ENCODE data around the gene FGF6.

The FGF6 gene

GRCh38 chr12:4448371-4448940, 2.8 kb upstream of the FGF6 start:
- in situ Hi-C loops (cut with MboI; ENCODE audit: low sequenced_read_pairs), result no loop called here

DNA sequence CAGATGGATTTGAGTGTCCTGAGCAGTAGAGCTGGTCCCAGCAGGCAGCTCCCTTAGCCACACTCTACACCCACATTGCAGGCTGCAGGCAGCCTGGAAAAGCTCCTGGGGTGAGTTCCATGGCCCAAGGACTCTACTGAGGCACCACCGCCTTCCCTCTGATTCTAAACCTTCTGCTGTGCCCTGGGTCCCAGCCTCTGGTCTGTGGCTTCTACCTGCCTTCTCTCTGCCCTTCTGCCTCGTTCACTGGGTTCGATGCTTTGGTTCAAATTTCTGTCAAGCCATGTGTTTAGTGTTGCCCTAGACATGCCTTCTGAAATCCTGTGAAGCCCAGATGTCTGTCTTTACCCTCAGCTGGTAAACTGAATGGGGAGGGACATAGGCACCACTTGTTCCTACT, 1.5 kb upstream of the FGF6 start:
- in situ Hi-C loops (cut with MboI; ENCODE audit: low sequenced_read_pairs), result no loop called here

DNA sequence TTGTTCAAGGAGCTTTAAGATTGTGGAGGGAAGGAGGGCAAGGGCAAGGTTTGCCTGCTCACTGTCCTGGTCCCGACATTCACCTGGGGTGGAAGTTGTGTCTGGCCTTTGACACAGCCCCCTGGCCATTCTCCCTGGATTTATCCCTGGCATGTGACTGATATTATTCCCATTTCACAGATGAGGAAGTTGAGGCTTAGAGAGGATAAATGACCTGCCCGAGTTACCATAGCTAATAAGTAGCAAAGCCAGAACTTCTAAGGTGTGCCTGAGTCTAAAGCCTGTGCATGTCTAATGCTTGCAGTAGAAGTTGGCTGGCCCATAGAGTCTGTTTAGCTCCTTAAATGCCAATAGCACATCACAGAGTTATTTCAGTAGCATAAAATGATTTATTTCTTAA, 720 bp upstream of the FGF6 start:
- in situ Hi-C loops (cut with MboI; ENCODE audit: low sequenced_read_pairs), result no loop called here

- in situ Hi-C loops (cut with MboI; ENCODE audit: low sequenced_read_pairs), result no loop called here
Measured at GRCh38 chr12:4444031-4444430, 1.6 kb downstream of the FGF6 start.

DNA sequence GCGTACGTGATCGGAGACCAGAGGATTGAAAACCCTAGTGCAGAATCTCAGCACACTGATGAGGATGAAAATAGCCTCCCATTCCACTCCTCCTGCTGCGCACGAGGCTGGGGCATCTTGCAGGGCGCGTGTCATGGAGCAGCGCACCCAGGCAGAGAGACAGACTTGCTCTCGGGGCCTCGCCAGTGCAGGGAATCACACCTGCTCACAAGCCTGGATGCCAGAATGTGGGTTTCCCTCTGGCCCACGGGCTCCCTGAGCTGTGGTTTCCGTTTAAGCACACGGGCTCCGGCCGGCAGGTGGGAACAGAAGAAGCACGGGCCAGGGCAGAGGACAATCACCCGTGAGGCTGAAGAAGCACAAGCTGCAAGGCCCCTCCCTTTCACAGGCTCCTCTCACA, 2.0 kb downstream of the FGF6 start:
- in situ Hi-C loops (cut with MboI; ENCODE audit: low sequenced_read_pairs), result no loop called here

- in situ Hi-C loops (cut with MboI; ENCODE audit: low sequenced_read_pairs), result no loop called here
Measured at GRCh38 chr12:4441355-4442335, 4.0 kb downstream of the FGF6 start.

DNA sequence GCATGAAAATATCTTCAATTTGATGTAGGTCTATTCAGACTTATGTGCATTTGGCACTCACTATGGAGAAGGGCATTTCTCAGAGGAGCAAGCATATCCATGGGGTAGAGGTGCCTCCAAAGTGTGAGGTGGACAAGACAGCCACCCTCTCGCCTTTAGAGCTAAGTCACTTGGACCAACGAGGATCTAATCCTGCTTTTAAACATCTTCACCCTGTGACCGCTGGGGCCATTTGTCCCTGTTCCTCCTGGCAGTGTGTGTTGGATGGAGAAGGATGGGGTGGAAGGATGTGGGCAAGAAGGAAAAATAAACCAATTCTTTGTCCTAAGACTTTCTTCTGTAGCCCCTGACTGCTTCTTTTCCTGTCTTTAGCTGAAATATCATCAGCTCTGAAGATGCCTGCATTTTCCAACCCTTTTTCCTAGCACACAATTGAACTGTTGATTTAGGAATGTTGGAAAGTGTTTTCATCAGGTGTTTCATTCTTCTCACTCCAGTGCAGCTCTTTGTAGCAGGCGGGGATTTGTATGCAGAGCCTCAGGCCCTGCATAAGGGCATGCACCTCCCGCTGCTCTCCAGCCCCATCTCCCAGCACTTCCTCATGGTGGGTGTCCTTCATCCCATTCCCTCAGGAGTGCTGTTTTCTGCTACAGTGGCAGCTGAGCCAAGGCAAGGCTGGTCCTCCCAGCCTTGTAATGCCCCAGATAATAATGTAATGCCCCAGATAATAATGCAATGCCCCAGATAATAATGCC, 5.3 kb downstream of the FGF6 start:
- in situ Hi-C loops (cut with MboI; ENCODE audit: low sequenced_read_pairs), result no loop called here

DNA sequence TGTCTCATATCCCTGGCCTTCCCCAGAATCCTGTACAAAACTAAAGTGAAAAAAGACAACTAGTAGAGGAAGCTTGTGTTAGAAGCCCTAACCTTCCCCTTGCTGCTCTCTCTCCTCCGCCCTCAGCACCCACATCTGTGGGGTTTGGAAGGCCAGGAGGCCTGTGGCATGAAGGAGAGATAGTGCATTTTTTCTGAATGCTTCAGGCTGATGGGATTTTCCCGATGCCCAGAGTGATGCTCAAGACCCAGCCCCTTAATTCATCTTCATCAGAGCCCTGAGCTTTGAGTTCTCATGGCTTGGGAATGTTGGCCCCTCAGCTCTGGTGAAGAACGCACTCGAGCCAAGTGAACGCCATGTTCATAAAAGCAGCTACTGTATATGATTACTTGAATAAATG, 5.9 kb downstream of the FGF6 start:
- in situ Hi-C loops (cut with MboI; ENCODE audit: low sequenced_read_pairs), result no loop called here

DNA sequence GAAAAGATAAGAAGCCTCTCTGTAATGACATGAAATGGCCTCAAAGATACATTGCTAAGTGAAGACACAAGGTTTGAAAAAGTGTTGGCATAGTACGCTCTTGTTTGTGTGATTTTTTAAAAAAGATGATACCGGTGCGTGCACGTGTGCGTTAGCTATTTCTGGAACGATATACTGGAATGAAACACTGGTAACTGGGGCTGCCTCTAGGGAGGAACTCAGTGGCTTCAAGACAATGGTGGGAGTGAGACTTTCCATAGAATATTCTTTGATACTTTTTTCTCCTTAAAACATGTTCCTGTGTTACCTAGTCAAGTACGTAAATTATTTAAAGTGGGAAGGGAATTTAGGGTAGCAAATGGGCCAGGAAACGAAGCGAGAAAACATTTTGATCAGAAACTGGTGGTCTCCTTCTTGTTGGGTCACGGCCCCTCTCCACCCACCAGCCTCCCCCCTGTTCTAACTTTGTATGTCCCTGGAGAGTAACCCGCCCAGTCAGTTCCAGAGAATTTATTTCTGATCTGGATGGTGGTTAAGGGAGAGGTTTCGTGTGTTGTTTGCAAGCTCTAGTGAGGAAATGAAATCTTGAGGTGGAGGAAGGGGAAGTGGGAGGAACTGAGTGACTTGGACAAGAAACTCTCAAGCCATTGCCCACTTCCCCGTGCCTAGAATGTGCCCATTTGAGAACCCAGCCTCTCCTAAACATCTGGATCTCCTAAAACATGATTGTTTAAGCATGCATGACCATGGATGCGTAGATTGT, 6.6 kb downstream of the FGF6 start:
- in situ Hi-C loops (cut with MboI; ENCODE audit: low sequenced_read_pairs), result no loop called here

DNA sequence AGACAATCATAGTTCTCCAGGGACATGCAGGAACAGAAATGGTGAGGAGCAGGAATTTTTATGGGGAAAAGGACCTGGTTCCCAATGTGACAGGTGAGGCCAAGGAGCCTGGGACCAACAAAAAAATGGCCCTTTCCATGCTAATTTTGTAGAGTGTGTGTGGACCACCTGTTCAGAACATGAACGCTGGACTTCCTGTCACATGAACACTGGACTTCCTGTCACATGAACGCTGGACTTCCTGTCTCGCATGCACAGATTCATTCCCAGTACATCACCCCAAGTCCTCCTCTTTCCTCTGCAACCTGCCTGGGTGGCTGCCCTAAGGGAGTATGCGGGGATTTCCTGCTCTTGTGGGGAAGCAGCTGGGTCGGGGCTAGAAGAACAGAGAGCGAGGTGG, 10.1 kb downstream of the FGF6 start:
- in situ Hi-C loops (cut with MboI; ENCODE audit: low sequenced_read_pairs), result no loop called here

DNA sequence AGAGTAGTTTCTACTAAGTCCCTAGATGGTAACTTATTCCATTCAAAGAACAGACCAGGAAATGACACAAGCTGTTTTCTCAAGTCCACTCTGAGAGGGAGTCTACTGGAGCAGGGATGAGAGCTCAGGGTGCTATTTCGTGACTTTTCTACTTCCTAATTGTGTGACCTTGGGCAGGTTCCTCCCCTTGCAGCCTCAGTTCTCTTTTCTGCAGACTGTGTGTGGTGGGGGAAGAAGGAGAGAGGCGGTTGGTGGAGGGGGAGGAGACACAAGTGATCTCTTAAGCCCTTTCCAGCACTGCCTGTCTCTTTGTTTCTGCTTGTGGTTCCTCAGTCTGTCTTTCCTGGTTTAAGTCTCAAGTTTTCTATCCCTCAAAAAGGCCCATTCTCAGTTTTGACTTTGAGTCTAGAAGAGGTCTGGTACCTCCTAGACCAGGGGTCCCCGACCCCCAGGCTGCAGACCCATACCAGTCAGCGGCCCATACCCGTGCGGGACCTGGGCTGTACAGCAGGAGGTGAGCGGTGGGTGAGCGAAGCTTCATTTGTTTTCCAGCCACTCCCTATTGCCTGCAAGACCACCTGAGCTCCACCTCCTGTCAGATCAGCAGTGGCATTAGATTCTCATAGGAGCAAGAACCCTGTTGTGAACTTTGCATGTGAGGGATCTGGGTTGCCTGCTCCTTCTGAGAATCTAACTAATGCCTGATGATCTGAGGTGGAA, 10.7 kb downstream of the FGF6 start:
- in situ Hi-C loops (cut with MboI; ENCODE audit: low sequenced_read_pairs), result no loop called here

DNA sequence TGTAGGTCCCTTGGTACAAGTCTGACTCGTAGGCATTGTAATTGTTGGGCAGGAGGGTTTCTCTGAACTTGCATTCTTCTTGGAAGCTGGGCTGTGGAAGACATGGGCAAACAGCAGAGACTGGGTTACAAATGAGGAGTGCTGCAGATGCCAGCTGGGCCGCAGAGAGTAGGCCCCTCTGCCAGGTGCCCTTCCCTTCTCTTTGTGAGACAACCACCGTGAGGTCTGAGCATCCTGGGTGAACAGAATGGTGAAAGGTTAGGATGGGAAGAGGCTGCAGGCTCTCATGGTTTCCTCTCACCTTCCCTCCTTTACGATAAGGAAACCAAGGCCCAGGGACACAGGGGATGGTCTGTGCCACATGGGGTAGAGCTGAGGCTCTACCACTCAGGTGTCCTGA, 11.3 kb downstream of the FGF6 start:
- in situ Hi-C loops (cut with MboI; ENCODE audit: low sequenced_read_pairs), result no loop called here

- in situ Hi-C loops (cut with MboI; ENCODE audit: low sequenced_read_pairs), result no loop called here
Measured at GRCh38 chr12:4433745-4434058, 11.9 kb downstream of the FGF6 start.

- in situ Hi-C loops (cut with MboI; ENCODE audit: low sequenced_read_pairs), result no loop called here
Measured at GRCh38 chr12:4432878-4433744, 12.5 kb downstream of the FGF6 start.

GRCh38 chr12:4431866-4432265, 13.7 kb downstream of the FGF6 start:
- in situ Hi-C loops (cut with MboI; ENCODE audit: low sequenced_read_pairs), result no loop called here

DNA sequence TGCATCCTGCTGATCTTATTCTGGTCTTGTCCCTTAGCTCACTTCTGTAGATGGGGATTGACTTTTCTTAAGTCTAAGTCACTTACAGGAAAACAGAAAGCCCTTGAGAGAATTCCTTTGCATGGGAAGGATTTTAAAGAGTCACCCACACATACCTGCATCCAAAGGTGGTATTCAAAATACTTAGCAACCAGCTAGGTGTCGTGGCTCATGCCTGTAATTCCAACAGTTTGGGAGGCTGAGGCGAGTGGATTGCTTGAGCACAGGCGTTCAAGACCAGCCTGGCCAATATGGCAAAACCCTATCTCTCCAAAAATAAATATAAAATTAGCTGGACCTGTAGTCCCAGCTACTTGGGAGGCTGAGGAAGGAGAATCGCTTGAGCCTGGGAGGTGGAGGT, 14.2 kb downstream of the FGF6 start:
- in situ Hi-C loops (cut with MboI; ENCODE audit: low sequenced_read_pairs), result no loop called here

GRCh38 chr12:4424422-4424821, 21.2 kb downstream of the FGF6 start:
- in situ Hi-C loops (cut with MboI; ENCODE audit: low sequenced_read_pairs), result no loop called here

- in situ Hi-C loops (cut with MboI; ENCODE audit: low sequenced_read_pairs), result no loop called here
Measured at GRCh38 chr12:4423528-4424195, 22.0 kb downstream of the FGF6 start.

DNA sequence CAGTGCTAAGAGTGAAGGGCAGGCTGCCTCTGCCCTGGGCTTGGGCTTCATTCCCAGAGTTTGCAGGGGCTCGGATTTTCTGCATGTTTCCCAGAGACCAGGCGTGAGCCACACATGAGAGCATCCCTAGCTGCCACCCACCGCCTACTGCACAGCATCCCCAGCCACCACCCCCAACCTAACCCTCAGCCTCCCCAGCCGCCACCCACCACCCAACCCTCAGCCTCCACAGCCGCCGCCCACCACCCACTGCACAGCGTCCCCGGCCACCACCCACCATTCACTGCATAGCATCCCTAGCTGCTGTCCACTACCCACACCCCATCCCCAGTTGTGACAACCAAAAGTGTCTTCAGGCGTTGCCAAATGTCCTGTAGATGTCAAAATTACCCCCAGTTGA, 22.6 kb downstream of the FGF6 start:
- in situ Hi-C loops (cut with MboI; ENCODE audit: low sequenced_read_pairs), result no loop called here
